Keratinocyte (primary cell): ENCODE results near the gene ANXA11. TPM values are rescaled to one million over a fixed set of nuclear protein-coding genes. Genes with fewer than 3 reads are reported as not detected.

ENCODE experiments used
- DNase-seq: peaks from one replicate; pipeline ENCODE4 v3.0.0-alpha.2; 2011; ENCODE audit warnings: low read depth, missing footprints, low spot score
- FAIRE-seq: peaks from 2 replicates; lab custom pipeline; 2011; peaks lifted over from hg19 to GRCh38; lab: Jason Lieb, UNC
- H2AFZ ChIP-seq: 2 replicates; pipeline ENCODE4 v1.6.0; 2012; ENCODE audit warnings: low read length, control low read depth, inconsistent platforms; ENCODE audit not compliant: control insufficient read depth
- H3K27ac ChIP-seq: 2 replicates; pipeline ENCODE4 v1.5.1; 2011; ENCODE audit warnings: low read length; ENCODE audit not compliant: control insufficient read depth, insufficient read depth
- H3K27me3 ChIP-seq: 3 replicates; pipeline ENCODE4 v1.6.0; 2011; ENCODE audit warnings: low read length; ENCODE audit not compliant: control insufficient read depth, insufficient read depth; ENCODE audit errors: extremely low read depth
- H3K36me3 ChIP-seq, 2 experiments: 2 replicates in 1 of 2; 3 replicates in 1 of 2; pipeline ENCODE4 v1.5.1; 2011; ENCODE audit warnings: low read length in 2 of 2, mild to moderate bottlenecking in 1 of 2; ENCODE audit not compliant: control insufficient read depth in 2 of 2, insufficient read depth in 2 of 2; ENCODE audit errors: extremely low read depth in 1 of 2
- H3K4me1 ChIP-seq: 3 replicates; pipeline ENCODE4 v1.5.1; 2011; ENCODE audit warnings: low read length; ENCODE audit not compliant: control insufficient read depth, insufficient read depth; ENCODE audit errors: extremely low read depth
- H3K4me2 ChIP-seq: 3 replicates; pipeline ENCODE4 v1.6.0; 2011; ENCODE audit warnings: low read depth, low read length; ENCODE audit not compliant: control insufficient read depth, insufficient read depth; ENCODE audit errors: extremely low read depth
- H3K4me3 ChIP-seq, 3 experiments: fragments of 200-600 bp in 1 of 3; sonication (generic) in 1 of 3; 2 replicates in 2 of 3; 3 replicates in 1 of 3; pipeline ENCODE4 v1.5.1; 2011 to 2016; ENCODE audit warnings: low read length in 3 of 3, mild to moderate bottlenecking in 3 of 3, control low read depth in 2 of 3, inconsistent platforms in 1 of 3, low read depth in 1 of 3, mixed read lengths in 1 of 3, mixed run types in 1 of 3, moderate library complexity in 1 of 3; ENCODE audit not compliant: control insufficient read depth in 2 of 3, insufficient read depth in 2 of 3; ENCODE audit errors: extremely low read depth in 1 of 3
- H3K79me2 ChIP-seq: 2 replicates; pipeline ENCODE4 v1.6.0; 2012; ENCODE audit warnings: low read length; ENCODE audit not compliant: control insufficient read depth, insufficient read depth
- H3K9ac ChIP-seq: 3 replicates; pipeline ENCODE4 v1.6.0; 2011; ENCODE audit warnings: low read length; ENCODE audit not compliant: control insufficient read depth, insufficient read depth; ENCODE audit errors: extremely low read depth
- H3K9me1 ChIP-seq: 3 replicates; pipeline ENCODE4 v1.6.0; 2011; ENCODE audit warnings: low read length; ENCODE audit not compliant: control insufficient read depth, insufficient read depth; ENCODE audit errors: extremely low read depth
- H3K9me3 ChIP-seq: 2 replicates; pipeline ENCODE4 v1.5.1; 2012; ENCODE audit warnings: low read depth, low read length; ENCODE audit not compliant: control insufficient read depth
- H4K20me1 ChIP-seq: 3 replicates; pipeline ENCODE4 v1.6.0; 2011; ENCODE audit warnings: low read length; ENCODE audit not compliant: control insufficient read depth, insufficient read depth; ENCODE audit errors: extremely low read depth
- EZH2 ChIP-seq: IDR thresholded peaks from one replicate; pipeline ENCODE4 v1.6.1; 2012; ENCODE audit warnings: inconsistent platforms, mild to moderate bottlenecking, low read length, moderate library complexity
- dilution Hi-C: fragments of 300-500 bp; cut with MboI; formaldehyde crosslinking; loops from one replicate; pipeline ENCODE4 v1.7.0; 2020; ENCODE audit warnings: low sequenced_read_pairs; ENCODE audit not compliant: extremely low pct_ligation_motif_present
- polyA plus RNA-seq, 5 experiments: library from polyadenylated mRNA; depleted of rRNA in 3 of 5; stranded (reverse) in 3 of 5; stranded (forward) in 1 of 5; unstranded in 1 of 5; fragments of >200 nt; gene quantifications; 1 replicate in 1 of 5; 2 replicates in 3 of 5; 3 replicates in 1 of 5; pipeline versions ENCODE4 v1.2.1 to v1.2.3, GENCODE V29; 2011 to 2012; ENCODE audit warnings: missing spikeins in 2 of 5, low read depth in 1 of 5, low replicate concordance in 1 of 5
- TF ChIP-seq, protein P1 (sequence below), 3 experiments: IDR thresholded peaks in 1 of 3; conservative IDR thresholded peaks in 1 of 3; optimal IDR thresholded peaks in 1 of 3; 2 replicates in 2 of 3; 3 replicates in 1 of 3; pipeline versions ENCODE3 to v1.5.1; 2011; ENCODE audit warnings: low read length in 3 of 3, mild to moderate bottlenecking in 3 of 3, moderate library complexity in 2 of 3, control low read depth in 1 of 3, inconsistent platforms in 1 of 3; ENCODE audit not compliant: insufficient read depth in 2 of 3; ENCODE audit errors: extremely low read depth in 1 of 3

The ANXA11 gene
- polyA plus RNA-seq, 1 donor (not counting 4 experiments of a cell fraction or from before 2014, with no cell fraction given), result 97.9 TPM

DNA sequence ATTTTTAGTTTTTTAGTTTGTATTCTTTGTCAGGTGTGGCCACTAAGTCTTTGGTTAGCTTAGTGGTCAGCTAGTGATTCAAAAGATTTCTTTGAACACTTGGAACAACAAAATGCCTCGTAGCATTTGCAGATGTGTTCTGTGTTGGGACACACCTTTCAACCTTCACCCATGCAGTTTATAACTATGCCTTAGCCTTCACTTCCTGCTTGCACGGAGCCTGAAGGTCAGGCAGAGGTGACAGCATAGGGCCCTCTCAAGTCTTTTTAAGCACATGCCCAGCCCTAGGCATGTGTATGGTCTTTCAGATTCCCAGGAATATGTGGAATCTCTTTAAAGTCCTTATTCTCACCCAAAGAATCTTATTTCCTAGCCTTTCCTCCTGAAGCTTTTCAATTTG is 55.2 kb downstream of the ANXA11 start:
- dilution Hi-C loops, result no loop called here
- H3K27me3 ChIP-seq, result no peaks in the 10 kb centered on the region
- H3K9me1 ChIP-seq, result no peaks in the 10 kb centered on the region
- no peak overlapping the region for H3K4me2 ChIP-seq
- H2AFZ ChIP-seq, result no peak overlapping the region
- peaks cover 3% of the 10 kb centered on the region for H4K20me1 ChIP-seq
- no peak for TF ChIP-seq EZH2
- TF ChIP-seq, protein P1, sequence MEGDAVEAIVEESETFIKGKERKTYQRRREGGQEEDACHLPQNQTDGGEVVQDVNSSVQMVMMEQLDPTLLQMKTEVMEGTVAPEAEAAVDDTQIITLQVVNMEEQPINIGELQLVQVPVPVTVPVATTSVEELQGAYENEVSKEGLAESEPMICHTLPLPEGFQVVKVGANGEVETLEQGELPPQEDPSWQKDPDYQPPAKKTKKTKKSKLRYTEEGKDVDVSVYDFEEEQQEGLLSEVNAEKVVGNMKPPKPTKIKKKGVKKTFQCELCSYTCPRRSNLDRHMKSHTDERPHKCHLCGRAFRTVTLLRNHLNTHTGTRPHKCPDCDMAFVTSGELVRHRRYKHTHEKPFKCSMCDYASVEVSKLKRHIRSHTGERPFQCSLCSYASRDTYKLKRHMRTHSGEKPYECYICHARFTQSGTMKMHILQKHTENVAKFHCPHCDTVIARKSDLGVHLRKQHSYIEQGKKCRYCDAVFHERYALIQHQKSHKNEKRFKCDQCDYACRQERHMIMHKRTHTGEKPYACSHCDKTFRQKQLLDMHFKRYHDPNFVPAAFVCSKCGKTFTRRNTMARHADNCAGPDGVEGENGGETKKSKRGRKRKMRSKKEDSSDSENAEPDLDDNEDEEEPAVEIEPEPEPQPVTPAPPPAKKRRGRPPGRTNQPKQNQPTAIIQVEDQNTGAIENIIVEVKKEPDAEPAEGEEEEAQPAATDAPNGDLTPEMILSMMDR (optimal IDR thresholded peaks at IDR 0.05 in 1 of 3, IDR thresholded peaks at IDR 0.05 in 1 of 3, conservative IDR thresholded peaks at IDR 0.05 in 1 of 3; ENCODE audit: extremely low read depth in 1 of 3, insufficient read depth in 2 of 3, low read length in 3 of 3), result no peak
- peaks cover 10% of the 10 kb centered on the region for H3K4me1 ChIP-seq
- no peaks in the 10 kb centered on the region for H3K9me3 ChIP-seq
- no peak overlapping the region for H3K9ac ChIP-seq
- no peaks in the 10 kb centered on the region for H3K79me2 ChIP-seq
- no peak overlapping the region for H3K27ac ChIP-seq
- DNase-seq (no peak), FAIRE-seq (no peak)
- peaks cover 0 to 13% of the 10 kb centered on the region in 2 experiments for H3K36me3 ChIP-seq
- no peak overlapping the region for H3K4me3 ChIP-seq

DNA sequence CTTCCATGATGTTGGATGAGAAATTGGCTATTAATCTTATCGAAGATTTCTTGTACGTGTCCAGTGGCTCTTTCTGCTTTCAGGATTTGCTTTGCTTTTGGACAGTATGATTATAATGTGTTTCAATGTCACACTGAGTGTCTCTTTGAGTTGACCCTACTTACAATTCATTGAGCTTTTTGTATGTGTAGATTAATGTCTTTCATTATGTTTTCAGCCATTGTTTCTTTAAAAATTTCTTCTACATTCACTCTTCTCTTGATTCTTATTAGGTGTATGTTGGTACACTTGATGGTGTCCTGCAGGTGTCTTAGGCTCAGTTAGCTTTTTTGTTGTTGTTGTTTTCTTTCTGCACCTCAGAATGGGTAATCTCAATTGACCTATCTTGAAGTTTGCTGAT is 56.2 kb downstream of the ANXA11 start:
- dilution Hi-C loops, result no loop called here
- no peak overlapping the region for H3K27ac ChIP-seq
- H3K9ac ChIP-seq, result no peak overlapping the region
- DNase-seq (no peak), FAIRE-seq (no peak)
- H3K9me3 ChIP-seq, result no peaks in the 10 kb centered on the region
- H2AFZ ChIP-seq, result no peak overlapping the region
- no peaks in the 10 kb centered on the region for H4K20me1 ChIP-seq
- H3K36me3 ChIP-seq, result peaks cover 0 to 13% of the 10 kb centered on the region in 2 experiments
- H3K4me1 ChIP-seq, result peaks cover under 1% of the 10 kb centered on the region
- TF ChIP-seq, protein P1 (optimal IDR thresholded peaks at IDR 0.05 in 1 of 3, IDR thresholded peaks at IDR 0.05 in 1 of 3, conservative IDR thresholded peaks at IDR 0.05 in 1 of 3; ENCODE audit: extremely low read depth in 1 of 3, insufficient read depth in 2 of 3, low read length in 3 of 3), result no peak
- TF ChIP-seq EZH2, result no peak
- no peaks in the 10 kb centered on the region for H3K79me2 ChIP-seq
- no peaks in the 10 kb centered on the region for H3K9me1 ChIP-seq
- H3K4me3 ChIP-seq, result no peak overlapping the region
- no peak overlapping the region for H3K4me2 ChIP-seq
- no peaks in the 10 kb centered on the region for H3K27me3 ChIP-seq
